ENCODE measurements around the gene IMPACT. TPM values are rescaled to one million over a fixed set of nuclear protein-coding genes. Genes with fewer than 3 reads are reported as not detected.

IMPACT gene
- total RNA-seq, 1 experiment from 2014 or later: 25.8 TPM

DNA sequence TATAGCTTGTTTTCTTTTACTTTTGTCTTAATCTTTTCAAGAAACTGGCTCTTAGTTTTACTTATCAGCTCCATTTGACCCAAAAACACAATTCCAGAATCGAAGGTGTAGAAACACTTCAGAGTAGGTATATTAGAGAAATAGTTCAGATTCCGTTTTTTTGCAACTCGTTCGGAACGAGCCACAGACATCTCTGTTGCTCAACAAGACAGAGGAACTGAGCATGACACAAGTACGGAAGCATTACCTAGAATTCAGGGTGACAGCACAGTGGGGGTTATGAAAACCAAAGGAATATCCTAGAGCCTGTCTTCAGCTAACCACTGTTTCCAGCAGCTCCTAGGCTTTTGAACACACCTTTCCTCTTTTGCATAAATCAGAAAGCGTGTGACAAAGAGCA lies 39.0 kb downstream of the IMPACT start:
- CTCF ChIA-PET: no interaction called here
- no TSS peak for BruUV-seq (replicated peaks)
- TF ChIP-seq, protein P1, sequence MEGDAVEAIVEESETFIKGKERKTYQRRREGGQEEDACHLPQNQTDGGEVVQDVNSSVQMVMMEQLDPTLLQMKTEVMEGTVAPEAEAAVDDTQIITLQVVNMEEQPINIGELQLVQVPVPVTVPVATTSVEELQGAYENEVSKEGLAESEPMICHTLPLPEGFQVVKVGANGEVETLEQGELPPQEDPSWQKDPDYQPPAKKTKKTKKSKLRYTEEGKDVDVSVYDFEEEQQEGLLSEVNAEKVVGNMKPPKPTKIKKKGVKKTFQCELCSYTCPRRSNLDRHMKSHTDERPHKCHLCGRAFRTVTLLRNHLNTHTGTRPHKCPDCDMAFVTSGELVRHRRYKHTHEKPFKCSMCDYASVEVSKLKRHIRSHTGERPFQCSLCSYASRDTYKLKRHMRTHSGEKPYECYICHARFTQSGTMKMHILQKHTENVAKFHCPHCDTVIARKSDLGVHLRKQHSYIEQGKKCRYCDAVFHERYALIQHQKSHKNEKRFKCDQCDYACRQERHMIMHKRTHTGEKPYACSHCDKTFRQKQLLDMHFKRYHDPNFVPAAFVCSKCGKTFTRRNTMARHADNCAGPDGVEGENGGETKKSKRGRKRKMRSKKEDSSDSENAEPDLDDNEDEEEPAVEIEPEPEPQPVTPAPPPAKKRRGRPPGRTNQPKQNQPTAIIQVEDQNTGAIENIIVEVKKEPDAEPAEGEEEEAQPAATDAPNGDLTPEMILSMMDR (IDR thresholded peaks at IDR 0.05; ENCODE audit: unreplicated experiment): no peak
- no peak for DNase-seq
- H3K27ac Mint-ChIP-seq (ENCODE audit: unreplicated experiment): no peak overlapping the region
- intact Hi-C loops (cut with micrococcal nuclease; ENCODE audit: unreplicated experiment): no loop called here
- H3K27me3 Mint-ChIP-seq (ENCODE audit: unreplicated experiment): peaks cover 12% of the 10 kb centered on the region
- no peak overlapping the region for H3K4me3 Mint-ChIP-seq (ENCODE audit: low read depth, unreplicated experiment)
- no peaks in the 10 kb centered on the region for H3K4me1 Mint-ChIP-seq (ENCODE audit: low read depth, unreplicated experiment)
- H3K9me3 Mint-ChIP-seq (ENCODE audit: low read depth, unreplicated experiment): no peaks in the 10 kb centered on the region
- H3K36me3 Mint-ChIP-seq (ENCODE audit: insufficient read depth, unreplicated experiment): no peaks in the 10 kb centered on the region

DNA sequence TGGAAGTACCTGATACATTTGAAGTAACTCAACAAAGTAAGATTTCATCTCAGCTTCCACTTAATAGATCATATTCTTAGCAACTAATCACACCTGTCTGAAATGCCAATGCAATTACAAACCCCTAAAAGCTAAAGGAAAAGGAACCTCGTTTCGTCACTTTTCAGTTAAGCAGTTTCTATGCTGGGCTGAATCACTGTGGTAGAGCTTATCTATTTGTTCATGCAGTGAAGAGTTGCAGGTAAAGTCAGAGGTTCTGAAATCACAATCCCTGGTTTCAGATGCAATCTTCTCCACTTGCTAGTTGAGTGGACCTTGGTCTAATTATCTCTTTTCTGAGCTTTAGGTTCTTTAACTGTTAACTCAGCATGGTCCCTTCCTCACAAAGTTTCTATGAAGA lies 40.3 kb downstream of the IMPACT start:
- Mint-ChIP-seq H3K4me3 (ENCODE audit: low read depth, unreplicated experiment) (no peak overlapping the region), H3K27ac (ENCODE audit: unreplicated experiment) (no peak overlapping the region), H3K27me3 (ENCODE audit: unreplicated experiment) (peaks cover 12% of the 10 kb centered on the region), H3K4me1 (ENCODE audit: low read depth, unreplicated experiment) (no peaks in the 10 kb centered on the region), H3K9me3 (ENCODE audit: low read depth, unreplicated experiment) (no peaks in the 10 kb centered on the region), H3K36me3 (ENCODE audit: insufficient read depth, unreplicated experiment) (no peaks in the 10 kb centered on the region)
- TF ChIP-seq, protein P1 (IDR thresholded peaks at IDR 0.05; ENCODE audit: unreplicated experiment): no peak
- CTCF ChIA-PET: no interaction called here
- no TSS peak for BruUV-seq (replicated peaks)
- no peak for DNase-seq
- intact Hi-C loops (cut with micrococcal nuclease; ENCODE audit: unreplicated experiment): no loop called here

DNA sequence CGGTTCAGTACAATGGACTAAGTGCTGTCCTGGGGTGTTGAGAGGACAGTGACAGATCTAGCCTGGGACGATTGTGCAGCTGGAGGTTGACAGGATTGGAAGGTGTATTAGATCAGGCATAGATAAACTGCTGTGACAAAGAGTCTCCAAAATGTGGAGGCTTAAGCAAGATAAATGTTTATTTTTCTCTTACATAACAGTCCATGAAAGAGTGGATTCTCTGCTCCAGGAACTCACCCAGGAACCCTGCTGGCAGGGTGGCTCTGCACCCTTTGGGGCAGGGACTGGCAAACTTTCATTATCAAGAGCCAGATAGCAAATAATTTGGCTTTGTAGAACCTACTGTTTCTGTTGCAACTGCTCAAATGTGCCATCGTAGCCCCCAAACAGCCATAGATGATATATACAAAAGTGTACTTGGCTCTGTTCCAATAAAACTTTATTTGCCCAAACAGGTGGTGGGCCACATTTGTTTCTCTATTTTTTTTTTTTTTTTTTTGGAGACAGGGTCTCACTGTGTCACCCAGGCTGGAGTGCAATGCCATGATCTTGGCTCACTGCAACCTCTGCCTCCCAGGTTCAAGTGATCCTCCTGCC lies 43.6 kb downstream of the IMPACT start:
- no peak for DNase-seq
- H3K36me3 Mint-ChIP-seq (ENCODE audit: insufficient read depth, unreplicated experiment): no peaks in the 10 kb centered on the region
- intact Hi-C loops (cut with micrococcal nuclease; ENCODE audit: unreplicated experiment): no loop called here
- H3K4me3 Mint-ChIP-seq (ENCODE audit: low read depth, unreplicated experiment): no peak overlapping the region
- CTCF ChIA-PET: no interaction called here
- TF ChIP-seq, protein P1 (IDR thresholded peaks at IDR 0.05; ENCODE audit: unreplicated experiment): no peak
- no TSS peak for BruUV-seq (replicated peaks)
- no peaks in the 10 kb centered on the region for H3K9me3 Mint-ChIP-seq (ENCODE audit: low read depth, unreplicated experiment)
- no peak overlapping the region for H3K27ac Mint-ChIP-seq (ENCODE audit: unreplicated experiment)
- peaks cover 26% of the 10 kb centered on the region for H3K27me3 Mint-ChIP-seq (ENCODE audit: unreplicated experiment)
- H3K4me1 Mint-ChIP-seq (ENCODE audit: low read depth, unreplicated experiment): no peaks in the 10 kb centered on the region

GRCh38 chr18:24470805-24471204 lies 44.3 kb downstream of the IMPACT start:
- Mint-ChIP-seq H3K27me3 (ENCODE audit: unreplicated experiment) (peaks cover 23% of the 10 kb centered on the region), H3K36me3 (ENCODE audit: insufficient read depth, unreplicated experiment) (no peaks in the 10 kb centered on the region), H3K27ac (ENCODE audit: unreplicated experiment) (no peak overlapping the region), H3K9me3 (ENCODE audit: low read depth, unreplicated experiment) (no peaks in the 10 kb centered on the region), H3K4me1 (ENCODE audit: low read depth, unreplicated experiment) (no peaks in the 10 kb centered on the region), H3K4me3 (ENCODE audit: low read depth, unreplicated experiment) (no peak overlapping the region)
- no peak for DNase-seq
- intact Hi-C loops (cut with micrococcal nuclease; ENCODE audit: unreplicated experiment): no loop called here
- BruUV-seq (replicated peaks): no TSS peak
- TF ChIP-seq, protein P1 (IDR thresholded peaks at IDR 0.05; ENCODE audit: unreplicated experiment): no peak
- CTCF ChIA-PET: no interaction called here
